ENCODE data around the gene PINLYP. TPM values are rescaled to one million over a fixed set of nuclear protein-coding genes. Genes with fewer than 3 reads are reported as not detected.
"Not testable (repeated sequence)": the region's sequence is repeated elsewhere in the genome, so short reads cannot be mapped to it uniquely, and the experiment has no call there.

Gene PINLYP
- total and polyA plus RNA-seq, 2 of the 13 experiments (the other 11 are each of a cell fraction or from before 2014, with no cell fraction given) = 0.21 to 0.24 TPM

GRCh38 chr19:43545981-43546380 is 29.6 kb upstream of the PINLYP start (continued):
- no peak for TF ChIP-seq ZFP37 (CRISPR knock-in tag; IDR thresholded peaks at IDR 0.05; ENCODE audit: borderline replicate concordance)
- TF ChIP-seq MED8 (CRISPR knock-in tag; IDR thresholded peaks at IDR 0.05; ENCODE audit: insufficient replicate concordance) = no peak

- Histone ChIP-seq H3K4me1 (ENCODE audit: insufficient read depth, low read length) (peaks cover 6% of the 10 kb centered on the region; the same call in 1 of the 2 replicates), H3K27me3 (ENCODE audit: control insufficient read depth in 1 of 2, insufficient read depth in 2 of 2, low read length in 2 of 2) (no peaks in the 10 kb centered on the region), H3K4me2 (ENCODE audit: low read depth, low read length) (no peak overlapping the region), H4K20me1 (ENCODE audit: insufficient read depth, low read length) (no peaks in the 10 kb centered on the region), H3K9me3 (ENCODE audit: low read length) (no peaks in the 10 kb centered on the region), H2AFZ (ENCODE audit: low read length) (no peak overlapping the region), H3K79me2 (ENCODE audit: insufficient read depth, low read length) (no peaks in the 10 kb centered on the region), H3K4me3 (replicated peaks in 1 of 3; ENCODE audit: insufficient read depth in 1 of 3, low read depth in 2 of 3, low read length in 3 of 3) (no peak overlapping the region), H3K9ac (ENCODE audit: insufficient read depth, low read depth, low read length) (no peak overlapping the region), H3K36me3 (replicated peaks in 1 of 2; ENCODE audit: control insufficient read depth in 1 of 2, insufficient read depth in 2 of 2, low read length in 2 of 2) (peaks cover 14 to 39% of the 10 kb centered on the region in 2 experiments; a peak in 4 of 5 replicates), H3K27ac (ENCODE audit: extremely low read length, insufficient read depth, low read length) (no peak overlapping the region)
- BruUV-seq (replicated peaks) = no TSS peak
- 100% methylated on average over 2 of the region's 3 CpGs for WGBS (ENCODE audit: low lambda C conversion rate)
- DNase-seq (ENCODE audit: low spot score) (no peak), FAIRE-seq (no peak), ATAC-seq (no peak)
- TF ChIP-seq SRSF4 (IDR thresholded peaks at IDR 0.05; ENCODE audit: low read depth, low read length, poor library complexity, severe bottlenecking) (no peak), ZSCAN12 (CRISPR knock-in tag; IDR thresholded peaks at IDR 0.05) (no peak)
- ChIA-PET CTCF (ENCODE audit: low intra/inter-chr PET ratio, low total read pairs) (no interaction called here), POLR2A (no interaction called here)
- in situ Hi-C loops (cut with HindIII; ENCODE audit: extremely low pct_ligation_motif_present, low pct_unique_long_range_greater_than_20kb) = no loop called here
- intact Hi-C loops (cut with micrococcal nuclease; ENCODE audit: unreplicated experiment) = no loop called here
These were observed 29.0 kb upstream of the PINLYP start for GRCh38 chr19:43546581-43546980.

- 89% methylated on average over 3 of the region's 24 CpGs for WGBS (ENCODE audit: low lambda C conversion rate)
- peaks cover 22 to 39% of the 10 kb centered on the region in 2 experiments; a peak in 4 of 5 replicates for H3K36me3 ChIP-seq (replicated peaks in 1 of 2; ENCODE audit: control insufficient read depth in 1 of 2, insufficient read depth in 2 of 2, low read length in 2 of 2)
- H3K27ac ChIP-seq (ENCODE audit: extremely low read length, insufficient read depth, low read length); H3K9me3 ChIP-seq (ENCODE audit: low read length); H2AFZ ChIP-seq (ENCODE audit: low read length); DNase-seq (ENCODE audit: low spot score); H3K27me3 ChIP-seq (ENCODE audit: control insufficient read depth in 1 of 2, insufficient read depth in 2 of 2, low read length in 2 of 2); intact Hi-C loops (cut with micrococcal nuclease; ENCODE audit: unreplicated experiment); H3K4me1 ChIP-seq (ENCODE audit: insufficient read depth, low read length); ATAC-seq; CTCF ChIA-PET (ENCODE audit: low intra/inter-chr PET ratio, low total read pairs); in situ Hi-C loops (cut with HindIII; ENCODE audit: extremely low pct_ligation_motif_present, low pct_unique_long_range_greater_than_20kb); FAIRE-seq; H3K9ac ChIP-seq (ENCODE audit: insufficient read depth, low read depth, low read length); POLR2A ChIA-PET; H3K4me2 ChIP-seq (ENCODE audit: low read depth, low read length); BruUV-seq (replicated peaks); H3K4me3 ChIP-seq (replicated peaks in 1 of 3; ENCODE audit: insufficient read depth in 1 of 3, low read depth in 2 of 3, low read length in 3 of 3); H4K20me1 ChIP-seq (ENCODE audit: insufficient read depth, low read length); H3K79me2 ChIP-seq (ENCODE audit: insufficient read depth, low read length): not testable (repeated sequence)
These were observed 27.7 kb upstream of the PINLYP start for GRCh38 chr19:43547926-43548325.

All from HepG2 (cell line).